ENCODE results near the gene MX2. TPM values are rescaled to one million over a fixed set of nuclear protein-coding genes. Genes with fewer than 3 reads are reported as not detected.

MX2 gene
- total and polyA plus RNA-seq, 2 of the 8 experiments (the other 6 are each of a cell fraction or from before 2014, with no cell fraction given), result 3.1 to 8.9 TPM

GRCh38 chr21:41361053-41361785 is 608 bp upstream of the MX2 start (continued):
- TF ChIP-seq FOSL1 (IDR thresholded peaks at IDR 0.05; ENCODE audit: insufficient read depth, low read depth, low read length), result no peak
- no peak for TF ChIP-seq CTCF (IDR thresholded peaks at IDR 0.05; ENCODE audit: control extremely low read depth in 1 of 3, insufficient read depth in 1 of 3, low read depth in 1 of 3, low read length in 3 of 3)
- TF ChIP-seq BACH1 (IDR thresholded peaks at IDR 0.05; ENCODE audit: low read length), result no peak
- no peak for TF ChIP-seq GTF2F1 (IDR thresholded peaks at IDR 0.05; ENCODE audit: borderline replicate concordance, low read depth, low read length)
- TF ChIP-seq CHD7 (IDR thresholded peaks at IDR 0.05; ENCODE audit: insufficient replicate concordance, low read length), result no peak
- no peak for TF ChIP-seq BCL11A (IDR thresholded peaks at IDR 0.05; ENCODE audit: low read depth in 2 of 2, low read length in 2 of 2)
